Mucosa of descending colon (tissue), 3 donors: Measurements from ENCODE around the gene LRRC8E. TPM values are rescaled to one million over a fixed set of nuclear protein-coding genes. Genes with fewer than 3 reads are reported as not detected.

Source experiments
- ATAC-seq: fragments of 200-7000 bp; cut with Tn5 transposase; one replicate; pipeline ENCODE4 v1.9.1; 2020; ENCODE audit warnings: mild to moderate bottlenecking, moderate library complexity
- DNase-seq, 3 donors: peaks; one replicate each; pipeline ENCODE4 v3.0.0-alpha.2; 2020
- H3K36me3 ChIP-seq: fragments of 200-600 bp; one replicate; pipeline ENCODE4 v1.8.0; 2021; ENCODE audit warnings: low read depth, mild to moderate bottlenecking
- H3K4me1 ChIP-seq: fragments of 200-600 bp; one replicate; pipeline ENCODE4 v1.8.0; 2021; ENCODE audit warnings: low read depth, mild to moderate bottlenecking
- H3K4me3 ChIP-seq: fragments of 200-600 bp; one replicate; pipeline ENCODE4 v1.8.0; 2021; ENCODE audit warnings: mild to moderate bottlenecking
- H3K9me3 ChIP-seq: fragments of 200-600 bp; one replicate; pipeline ENCODE4 v1.8.0; 2021; ENCODE audit warnings: mild to moderate bottlenecking
- CTCF ChIP-seq: fragments of 200-600 bp; IDR thresholded peaks from one replicate; pipeline ENCODE4 v1.8.0; 2022; ENCODE audit warnings: antibody characterized with exemption, mild to moderate bottlenecking
- intact Hi-C, 2 donors: fragments of 100-400 bp; cut with DNase I in 1 of 2; cut with micrococcal nuclease in 1 of 2; formaldehyde crosslinking; loops; one replicate each; pipeline versions ENCODE4 v1.11.0 to v1.11.1; 2022; cut with DNase I, micrococcal nuclease
- long read RNA-seq, 2 donors: library from polyadenylated mRNA; unstranded; transcript quantifications; one replicate each; pipeline ENCODE4 v2.0.0, GENCODE V29; 2019 to 2021
- total RNA-seq, 3 donors: library from RNA; stranded (reverse); fragmentation: NEBNext Ultra II Directional in 2 of 3; extraction: Animal tissue kit (Norgen Biotek cat#: 25700) in 2 of 3; gene quantifications; one replicate each; pipeline versions ENCODE4 v1.2.1 to v1.2.4, GENCODE V29; 2021 to 2023
- donor health status: DM: no; HTN: no; CAD: no; lungs with moderate emphysema.
- donor health status: DM: no; HTN: no; CAD: no.
- donor health status: DM: no; HTN: yes; CAD: no.

Gene LRRC8E
- total RNA-seq: 1 to 10 TPM in 2 of 3 donors, under 1 TPM in 1; 0.32 to 1.5 (median 1.3) TPM
- long read RNA-seq, donor 1, partial matches to known transcripts: 0 of 1 reads
- long read RNA-seq, donor 1, other reads (novel, unspliced or antisense): 0 of 1 reads
- long read RNA-seq, donor 2, partial matches to known transcripts: 0 of 2 reads
- long read RNA-seq, donor 2, other reads (novel, unspliced or antisense): 1 of 2 reads

- H3K36me3 ChIP-seq: no peaks in the 10 kb centered on the region
- intact Hi-C loops: no loop called here
- no peak within 1 kb of the TSS for H3K4me3 ChIP-seq
- peak; percentile 98 for ATAC-seq
- H3K9me3 ChIP-seq: no peaks in the 10 kb centered on the region
- peaks cover 3% of the 10 kb centered on the region for H3K4me1 ChIP-seq
- DNase-seq: peak; percentile 70 to 82 (median 70)
- TF ChIP-seq CTCF: no peak
Measured at GRCh38 chr19:7888145-7888825, at the start of gene LRRC8E. TSS of gene LRRC8E (plus strand) at chr19:7888510. CDS start at chr19:7895604, 7,094 bp downstream.

GRCh38 chr19:7839476-7839875, 48.8 kb upstream of the LRRC8E start:
- ATAC-seq (no peak), DNase-seq (no peak)
- intact Hi-C loops: no loop called here
- no peaks in the 10 kb centered on the region for H3K9me3 ChIP-seq
- H3K4me1 ChIP-seq: no peaks in the 10 kb centered on the region
- TF ChIP-seq CTCF: no peak
- no peaks in the 10 kb centered on the region for H3K36me3 ChIP-seq
- H3K4me3 ChIP-seq: no peak overlapping the region

GRCh38 chr19:7840629-7841028, 47.7 kb upstream of the LRRC8E start:
- intact Hi-C loops: no loop called here
- no peak for TF ChIP-seq CTCF

DNA sequence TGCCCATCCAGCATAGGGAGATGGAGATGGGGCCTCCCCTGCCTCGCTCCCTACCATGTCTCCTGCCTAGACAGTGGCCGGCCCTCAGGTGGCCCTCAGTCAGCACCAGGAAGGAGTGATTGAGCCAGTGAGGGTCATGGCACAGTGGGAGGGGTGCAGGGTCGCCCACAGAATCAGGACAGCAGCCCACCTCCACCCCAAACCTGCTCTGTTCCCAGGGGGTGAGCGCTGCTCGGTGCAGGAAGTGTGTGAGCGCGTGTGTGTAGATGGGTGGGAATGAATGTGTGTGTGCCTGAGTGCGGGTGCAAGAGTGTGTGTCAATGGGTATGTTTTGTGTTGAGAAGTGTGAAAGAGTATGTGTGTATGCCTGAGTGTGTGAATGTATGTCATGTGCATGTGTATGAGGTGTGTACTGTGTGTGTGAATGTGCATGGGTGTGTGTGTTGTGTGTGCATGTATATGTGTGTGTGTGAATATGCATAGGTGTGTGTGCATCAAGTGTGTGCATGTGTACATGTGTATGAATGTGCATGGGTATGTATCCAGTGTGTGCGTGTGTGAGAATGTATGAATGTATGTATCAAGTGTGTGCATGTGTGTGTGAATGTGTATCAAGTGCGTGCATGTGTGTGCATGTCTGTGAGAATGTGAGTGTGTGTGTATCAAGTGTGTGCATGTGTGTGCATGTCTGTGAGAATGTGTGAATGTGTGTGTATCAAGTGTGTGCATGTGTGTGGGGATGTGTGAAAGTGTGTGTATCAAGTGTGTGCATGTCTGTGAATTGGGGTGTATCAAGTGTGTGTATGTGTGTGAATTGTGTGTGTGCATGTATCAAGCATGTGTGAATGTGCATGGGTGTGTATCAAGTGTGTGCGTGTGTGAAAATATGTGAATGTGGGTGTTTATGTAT, 46.3 kb upstream of the LRRC8E start:
- H3K36me3 ChIP-seq: no peaks in the 10 kb centered on the region
- intact Hi-C loops: no loop called here
- no peak for TF ChIP-seq CTCF
- no peaks in the 10 kb centered on the region for H3K4me1 ChIP-seq
- no peak overlapping the region for H3K4me3 ChIP-seq
- no peaks in the 10 kb centered on the region for H3K9me3 ChIP-seq
- DNase-seq (no peak), ATAC-seq (no peak)

More at GRCh38 chr19:7840629-7841028, 47.7 kb upstream of the LRRC8E start:
- no peak overlapping the region for H3K4me3 ChIP-seq
- no peaks in the 10 kb centered on the region for H3K4me1 ChIP-seq
- DNase-seq (no peak), ATAC-seq (no peak)
- no peaks in the 10 kb centered on the region for H3K36me3 ChIP-seq
- H3K9me3 ChIP-seq: no peaks in the 10 kb centered on the region

DNA sequence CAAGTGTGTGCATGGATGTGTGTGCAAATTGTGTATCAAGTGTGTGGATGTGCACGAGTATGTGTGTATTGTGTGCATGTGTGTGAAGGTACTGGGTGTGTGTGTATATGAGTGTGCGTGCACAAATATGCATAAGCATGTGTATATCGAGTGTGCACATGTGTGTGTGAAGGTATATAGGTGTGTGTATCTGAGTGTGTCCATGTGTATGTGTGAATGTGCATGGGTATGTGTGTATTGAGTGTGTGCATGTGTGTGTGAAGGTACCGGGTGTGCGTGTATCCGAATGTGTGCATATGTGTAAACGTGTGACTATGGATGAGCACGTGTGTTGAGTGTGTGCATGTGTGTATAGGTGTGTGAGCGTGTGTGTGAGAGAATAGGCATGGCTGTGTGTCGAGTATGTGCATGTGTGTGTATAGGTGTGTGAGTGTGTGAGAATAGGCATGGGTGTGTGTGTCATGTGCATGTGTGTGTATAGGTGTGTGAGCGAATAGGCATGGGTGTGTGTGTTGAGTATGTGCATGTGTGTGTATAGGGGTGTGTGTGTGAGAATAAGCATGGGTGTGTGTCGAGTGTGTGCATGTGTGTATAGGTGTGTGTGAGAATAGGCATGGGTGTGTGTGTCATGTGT, 45.5 kb upstream of the LRRC8E start:
- intact Hi-C loops: no loop called here
- no peaks in the 10 kb centered on the region for H3K4me1 ChIP-seq
- H3K4me3 ChIP-seq: no peak overlapping the region
- DNase-seq (no peak), ATAC-seq (no peak)
- no peak for TF ChIP-seq CTCF
- H3K36me3 ChIP-seq: no peaks in the 10 kb centered on the region
- no peaks in the 10 kb centered on the region for H3K9me3 ChIP-seq
